Lower lobe of right lung (tissue), 2 donors: ENCODE results near the gene TXNDC15. TPM values are rescaled to one million over a fixed set of nuclear protein-coding genes. Genes with fewer than 3 reads are reported as not detected.
"Not testable (repeated sequence)": the region's sequence is repeated elsewhere in the genome, so short reads cannot be mapped to it uniquely, and the experiment has no call there.

Experiments used
- ATAC-seq, 2 donors: fragments of 200-7000 bp; cut with Tn5 transposase; one replicate each; pipeline ENCODE4 v1.9.1; 2020 to 2022; ENCODE audit warnings: mild to moderate bottlenecking in 2 of 2, moderate library complexity in 2 of 2
- DNase-seq: peaks from one replicate; pipeline ENCODE4 v3.0.0-alpha.2; 2020
- H3K27ac ChIP-seq: fragments of 200-600 bp; one replicate; pipeline ENCODE4 v1.8.0; 2022
- H3K27me3 ChIP-seq: fragments of 200-600 bp; one replicate; pipeline ENCODE4 v1.8.0; 2022; ENCODE audit warnings: low read depth
- H3K36me3 ChIP-seq: fragments of 200-600 bp; one replicate; pipeline ENCODE4 v1.8.0; 2022; ENCODE audit warnings: mild to moderate bottlenecking
- H3K4me1 ChIP-seq: fragments of 200-600 bp; one replicate; pipeline ENCODE4 v1.8.0; 2022
- H3K4me3 ChIP-seq: fragments of 200-600 bp; one replicate; pipeline ENCODE4 v1.8.0; 2022; ENCODE audit warnings: mild to moderate bottlenecking
- H3K9me3 ChIP-seq: fragments of 200-600 bp; one replicate; pipeline ENCODE4 v1.8.0; 2022
- CTCF ChIP-seq: fragments of 200-600 bp; IDR thresholded peaks from one replicate; pipeline ENCODE4 v1.8.0; 2022; ENCODE audit warnings: antibody characterized with exemption, mild to moderate bottlenecking
- intact Hi-C: fragments of 100-400 bp; cut with DNase I; formaldehyde crosslinking; loops from one replicate; pipeline ENCODE4 v1.11.0; 2022
- total RNA-seq: library from RNA; stranded (reverse); fragmentation: NEBNext Ultra II Directional; extraction: Animal tissue kit (Norgen Biotek cat#: 25700); gene quantifications from one replicate; pipeline ENCODE4 v1.2.1, GENCODE V29; 2021
- donor health status: DM: no; HTN: yes; CAD: no; lungs with severe emphysema.

TXNDC15 gene
- total RNA-seq, 1 donor from 2014 or later, result 56.8 TPM

- TF ChIP-seq CTCF, result no peak
- H3K27ac ChIP-seq, result peak overlapping the region; percentile 98
- no peak for ATAC-seq
- intact Hi-C loops, result no loop called here
- H3K9me3 ChIP-seq, result no peaks in the 10 kb centered on the region
- H3K27me3 ChIP-seq, result no peaks in the 10 kb centered on the region
- H3K4me3 ChIP-seq, result peak overlapping the region; percentile 97
- peaks cover 21% of the 10 kb centered on the region for H3K4me1 ChIP-seq
- no peak for DNase-seq
- no peaks in the 10 kb centered on the region for H3K36me3 ChIP-seq
Measured at GRCh38 chr5:134873494-134873893, 677 bp upstream of the TXNDC15 start.

- H3K36me3 ChIP-seq, result no peaks in the 10 kb centered on the region
- intact Hi-C loops, result no loop called here
Measured at GRCh38 chr5:134874831-134875655, 872 bp downstream of the TXNDC15 start.

DNA sequence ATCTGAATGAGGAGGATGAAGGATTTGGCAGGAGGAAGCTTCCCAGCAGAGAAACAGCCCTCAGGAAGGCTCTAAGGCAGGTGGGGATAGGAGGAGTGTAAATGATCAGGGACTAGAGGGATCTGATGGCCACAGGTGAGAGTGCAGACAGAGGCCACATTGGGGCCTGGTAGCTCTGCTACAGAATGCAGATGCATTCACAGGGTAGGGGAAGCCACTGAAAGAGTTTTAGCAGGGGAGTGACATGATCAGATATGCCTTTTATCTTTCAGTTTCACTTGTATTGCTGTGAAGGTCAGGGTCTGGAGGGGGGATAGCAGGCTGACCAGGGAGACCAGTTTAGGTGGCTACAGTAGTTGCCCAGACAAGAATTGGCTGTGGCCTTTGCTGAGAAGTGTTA is 3.0 kb downstream of the TXNDC15 start:
- H3K4me3 ChIP-seq, result no peak overlapping the region
- DNase-seq (no peak), ATAC-seq (no peak)
- H3K9me3 ChIP-seq, result no peaks in the 10 kb centered on the region
- intact Hi-C loops, result no loop called here
- no peaks in the 10 kb centered on the region for H3K36me3 ChIP-seq
- H3K4me1 ChIP-seq, result peaks cover 36% of the 10 kb centered on the region
- H3K27ac ChIP-seq, result no peak overlapping the region
- TF ChIP-seq CTCF, result no peak
- H3K27me3 ChIP-seq, result no peaks in the 10 kb centered on the region

More at GRCh38 chr5:134874831-134875655, 872 bp downstream of the TXNDC15 start:
- Histone ChIP-seq H3K4me1 (peaks cover 33% of the 10 kb centered on the region), H3K27ac (peak overlapping the region; percentile 98), H3K4me3 (peak overlapping the region; percentile 97), H3K27me3 (no peaks in the 10 kb centered on the region), H3K9me3 (no peaks in the 10 kb centered on the region)
- DNase-seq (peak; percentile 61), ATAC-seq (peak; percentile 66 to 71)
- no peak for TF ChIP-seq CTCF

GRCh38 chr5:134878403-134878802 is 4.2 kb downstream of the TXNDC15 start:
- ATAC-seq, result no peak
- H3K4me1 ChIP-seq, result peaks cover 36% of the 10 kb centered on the region
- H3K4me3 ChIP-seq, result no peak overlapping the region
- no peaks in the 10 kb centered on the region for H3K27me3 ChIP-seq
- no peak overlapping the region for H3K27ac ChIP-seq
- intact Hi-C loops, result no loop called here
- no peaks in the 10 kb centered on the region for H3K36me3 ChIP-seq
- TF ChIP-seq CTCF, result no peak
- peak; percentile 57 for DNase-seq
- H3K9me3 ChIP-seq, result no peaks in the 10 kb centered on the region

DNA sequence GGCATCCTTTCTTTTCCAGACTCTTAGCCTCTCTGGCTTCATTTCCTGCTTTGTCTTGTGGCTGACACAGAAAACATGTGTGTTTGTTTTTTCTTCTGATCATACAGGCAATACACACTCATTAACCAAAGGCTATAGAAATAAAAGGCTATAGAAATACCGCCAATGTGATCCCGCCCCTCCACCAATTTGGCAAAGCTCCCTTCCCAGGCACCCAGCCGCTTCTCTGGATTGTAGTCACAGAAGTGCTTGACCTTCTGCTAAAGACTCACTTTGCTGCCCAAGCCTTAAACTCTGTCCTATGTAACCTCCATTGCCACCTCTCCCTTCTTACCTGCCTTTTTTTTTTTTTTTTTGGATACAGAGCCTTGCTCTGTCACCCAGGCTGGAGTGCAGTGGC is 5.3 kb downstream of the TXNDC15 start:
- TF ChIP-seq CTCF, result no peak
- no peak for DNase-seq
- Histone ChIP-seq H3K36me3 (no peaks in the 10 kb centered on the region), H3K27me3 (no peaks in the 10 kb centered on the region), H3K9me3 (no peaks in the 10 kb centered on the region), H3K4me3 (no peak overlapping the region), H3K4me1 (peaks cover 36% of the 10 kb centered on the region), H3K27ac (no peak overlapping the region)
- intact Hi-C loops, result no loop called here
- ATAC-seq, result no peak

- H3K4me3 ChIP-seq, ATAC-seq, H3K27me3 ChIP-seq, H3K9me3 ChIP-seq, intact Hi-C loops, DNase-seq, H3K36me3 ChIP-seq, H3K27ac ChIP-seq: not testable (repeated sequence)
- H3K4me1 ChIP-seq, result peaks cover 25% of the 10 kb centered on the region
Measured at GRCh38 chr5:134880937-134881336, 6.8 kb downstream of the TXNDC15 start.

- H3K36me3 ChIP-seq, H3K4me3 ChIP-seq, intact Hi-C loops, H3K27me3 ChIP-seq, DNase-seq, H3K27ac ChIP-seq, H3K9me3 ChIP-seq, ATAC-seq: not testable (repeated sequence)
- H3K4me1 ChIP-seq, result peaks cover 21% of the 10 kb centered on the region
Measured at GRCh38 chr5:134881711-134882110, 7.5 kb downstream of the TXNDC15 start.
